Left kidney (tissue), 2 donors: ENCODE measurements around the gene ZNF681. TPM values are rescaled to one million over a fixed set of nuclear protein-coding genes. Genes with fewer than 3 reads are reported as not detected.
"Not testable (repeated sequence)": the region's sequence is repeated elsewhere in the genome, so short reads cannot be mapped to it uniquely, and the experiment has no call there.

Experiments used
- DNase-seq: peaks from one replicate; pipeline ENCODE4 v3.0.0-alpha.2; 2013
- polyA plus RNA-seq: library from polyadenylated mRNA; unstranded; fragments of 120-200 nt; gene quantifications from one replicate; pipeline ENCODE4 v1.2.1, GENCODE V29; 2013; ENCODE audit not compliant: insufficient read length

ZNF681 gene
- polyA plus RNA-seq, 1 donor = 8.9 TPM

GRCh38 chr19:23698711-23699520, 59.8 kb downstream of the ZNF681 start:
- DNase-seq = no peak

- DNase-seq = not testable (repeated sequence)
Observed at GRCh38 chr19:23692937-23693336, 65.8 kb downstream of the ZNF681 start.

Other genes starting within 250 kb of the ZNF681 start
- gene ZNF675, start 71.7 kb downstream of the ZNF681 start, polyA plus RNA-seq = 25.8 TPM
- gene ZNF726, start 156.0 kb upstream of the ZNF681 start, polyA plus RNA-seq = 18.1 TPM